ENCODE measurements around the gene CYFIP1.

DNA sequence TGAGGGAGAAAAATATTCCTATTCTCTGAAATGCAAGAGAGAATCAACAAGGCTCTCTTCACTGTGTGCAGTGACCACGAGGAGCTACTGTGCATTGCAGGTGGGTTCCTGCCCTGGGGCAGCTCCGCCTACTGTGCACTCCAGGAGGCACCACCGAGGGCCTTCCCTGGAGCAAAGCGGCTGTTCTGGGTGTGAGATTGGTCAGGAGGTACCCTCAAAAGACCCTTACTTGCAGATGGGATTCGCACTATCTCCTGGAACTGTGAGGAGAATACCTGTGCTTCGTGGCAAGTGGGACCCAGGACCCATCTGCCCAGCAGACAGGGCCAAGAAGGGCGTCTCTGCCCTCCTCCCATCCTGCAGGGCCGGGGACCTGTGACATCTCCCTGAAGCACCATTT is 68.9 kb downstream of the CYFIP1 start:
- TF ChIP-seq TCF12 (IDR thresholded peaks at IDR 0.05; ENCODE audit: low read depth), result no peak
- TF ChIP-seq RAD21 (IDR thresholded peaks at IDR 0.05; ENCODE audit: low read depth), result no peak
